ENCODE results near the gene ZMAT5.

The ZMAT5 gene, protein sequence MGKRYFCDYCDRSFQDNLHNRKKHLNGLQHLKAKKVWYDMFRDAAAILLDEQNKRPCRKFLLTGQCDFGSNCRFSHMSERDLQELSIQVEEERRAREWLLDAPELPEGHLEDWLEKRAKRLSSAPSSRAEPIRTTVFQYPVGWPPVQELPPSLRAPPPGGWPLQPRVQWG

DNA sequence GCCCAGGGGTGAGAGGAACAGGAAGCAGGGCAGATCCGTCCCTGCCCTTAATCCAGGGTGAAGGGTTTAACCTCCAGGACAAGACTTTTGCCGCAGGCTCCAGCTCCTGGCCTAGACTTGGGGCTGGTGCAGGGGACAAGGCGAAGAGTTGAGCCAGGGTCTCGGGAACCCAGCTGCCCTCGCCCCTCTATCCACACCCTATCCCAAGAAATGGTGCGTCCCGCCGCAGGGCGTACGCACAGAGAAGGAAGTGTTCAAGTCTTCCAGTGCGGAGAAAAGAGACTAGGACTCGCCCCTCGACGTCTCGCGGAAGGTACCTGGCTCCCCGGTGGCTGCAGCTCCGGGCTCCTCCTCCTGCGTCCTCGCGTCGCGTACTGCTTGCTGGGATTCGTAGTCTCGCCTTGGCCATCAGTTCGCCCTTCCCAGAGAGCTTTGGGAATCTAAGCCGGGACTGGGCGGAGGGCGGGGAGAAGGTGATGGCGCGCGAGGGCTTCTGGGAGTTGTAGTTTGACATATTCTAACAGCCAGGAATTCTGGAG, at the start of gene ZMAT5:
Gene ZMAT5, minus strand, starts transcription at position 376 of the 539 bp plus-strand sequence. CDS start 18,463 bp downstream, outside the sequence.
- DNase-seq = peak; percentile 92

DNA sequence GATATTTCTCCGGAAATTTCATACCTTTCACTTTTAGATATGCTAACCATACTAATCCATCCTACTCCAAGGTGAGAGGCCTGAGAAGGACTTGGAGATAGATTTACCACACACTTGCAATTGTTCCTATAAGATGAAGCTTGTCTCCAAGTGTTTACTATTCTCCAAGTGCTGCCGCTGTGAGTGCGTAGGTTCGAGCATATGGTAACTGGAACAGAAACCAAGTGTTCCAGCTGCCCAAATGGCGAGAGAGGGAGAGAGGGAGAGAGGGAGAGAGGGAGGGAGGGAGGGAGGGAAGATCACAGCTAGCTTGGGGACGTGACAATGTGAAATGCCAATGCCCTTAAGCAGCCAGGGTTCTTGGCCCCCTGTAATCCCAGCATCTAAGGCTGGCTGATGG, 49.7 kb upstream of the ZMAT5 start:
- DNase-seq = no peak

DNA sequence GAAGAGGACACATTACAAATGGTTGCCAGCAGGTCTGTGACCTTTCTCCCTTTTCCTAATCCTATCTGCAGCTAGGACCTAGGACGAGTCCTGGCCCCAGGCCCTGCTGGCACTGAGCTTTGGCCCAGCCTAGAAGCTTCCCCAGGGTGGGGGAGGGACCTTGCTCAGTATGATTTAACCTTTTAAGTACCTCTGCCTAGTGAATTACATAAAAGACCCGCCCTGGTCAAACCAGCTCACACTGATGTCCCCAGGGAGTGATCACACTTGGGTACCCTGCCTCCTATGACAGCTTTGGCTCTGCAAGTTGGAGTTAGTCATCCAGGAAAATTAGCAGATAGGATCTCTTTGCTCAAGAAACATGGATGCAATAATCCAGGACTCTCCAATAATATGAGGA, 49.3 kb upstream of the ZMAT5 start:
- DNase-seq = no peak

DNA sequence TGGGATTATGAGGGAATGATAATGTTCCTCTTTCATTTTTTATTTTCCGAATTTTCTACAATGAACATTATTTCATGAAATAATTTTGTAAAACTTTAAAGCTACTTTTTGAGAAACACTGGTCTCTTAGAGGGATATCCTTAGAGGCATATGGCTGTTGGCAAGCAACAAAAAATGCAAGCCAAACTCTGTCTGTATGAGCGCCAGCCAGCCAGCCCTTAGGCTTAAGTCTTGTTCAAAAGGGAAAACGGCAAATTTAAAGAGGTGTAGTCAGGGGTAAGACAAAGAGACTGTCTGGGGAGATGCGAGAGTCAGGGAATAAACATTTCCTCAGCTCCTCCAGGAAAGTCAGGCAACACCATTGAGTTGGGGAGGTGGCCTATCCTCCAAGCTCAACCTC, 48.8 kb upstream of the ZMAT5 start:
- no peak for DNase-seq

DNA sequence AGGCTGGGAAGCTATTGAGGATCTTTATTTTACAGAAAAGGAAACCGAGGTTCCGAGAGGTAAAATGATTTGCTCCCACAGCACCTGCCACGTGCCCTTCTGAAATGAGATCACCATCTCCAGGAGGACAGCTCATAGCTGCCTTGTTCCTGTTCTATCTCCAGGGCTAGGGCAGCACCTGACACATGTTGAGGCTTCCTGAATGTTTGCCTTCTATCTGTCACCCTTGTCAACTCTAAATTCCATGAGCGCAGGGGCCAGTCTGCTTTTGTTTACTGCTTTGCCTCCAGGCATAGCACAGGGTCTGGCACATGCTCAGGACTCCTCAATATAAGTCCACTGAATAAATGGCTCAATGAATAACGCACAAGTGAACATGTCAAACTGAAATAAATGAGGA, 47.2 kb upstream of the ZMAT5 start:
- DNase-seq = peak; percentile 56

DNA sequence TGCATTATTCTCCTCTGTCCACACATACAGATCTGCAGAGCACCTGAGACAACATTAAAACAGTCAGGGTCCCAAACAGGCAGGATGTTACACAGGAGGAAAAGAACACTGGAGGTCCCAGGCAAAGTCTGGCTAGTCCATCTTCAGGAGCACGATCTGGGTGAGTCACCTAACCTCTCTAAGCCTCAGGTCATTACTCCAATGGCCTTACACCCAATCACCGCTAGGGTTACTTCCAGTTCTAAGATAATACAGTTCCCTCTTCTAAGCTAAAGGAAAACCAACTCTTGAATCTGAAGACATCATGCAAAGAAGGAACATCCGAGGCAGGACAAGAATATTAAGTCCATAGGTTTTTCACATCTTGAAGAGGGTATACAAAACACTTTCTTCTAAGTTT, 46.8 kb upstream of the ZMAT5 start:
- no peak for DNase-seq

DNA sequence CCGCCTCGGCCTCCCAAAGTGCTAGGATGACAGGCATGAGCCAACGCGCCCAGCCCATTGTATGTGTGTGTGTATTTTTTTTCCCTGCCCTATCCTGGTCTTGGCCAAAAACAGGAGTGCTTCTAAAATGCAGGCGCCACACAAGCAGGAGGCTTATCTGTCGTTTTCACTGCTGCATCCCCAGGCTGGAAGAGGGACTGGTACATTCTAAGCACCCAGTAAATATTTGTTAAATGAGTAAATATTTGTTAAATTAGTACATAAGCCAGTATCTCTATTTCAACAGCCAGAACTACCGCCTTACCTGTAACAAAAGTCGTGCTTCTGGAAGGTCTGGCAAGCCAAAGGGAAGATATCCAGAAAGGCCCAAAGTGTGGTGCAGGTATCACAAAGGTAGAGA, 46.3 kb upstream of the ZMAT5 start:
- no peak for DNase-seq

DNA sequence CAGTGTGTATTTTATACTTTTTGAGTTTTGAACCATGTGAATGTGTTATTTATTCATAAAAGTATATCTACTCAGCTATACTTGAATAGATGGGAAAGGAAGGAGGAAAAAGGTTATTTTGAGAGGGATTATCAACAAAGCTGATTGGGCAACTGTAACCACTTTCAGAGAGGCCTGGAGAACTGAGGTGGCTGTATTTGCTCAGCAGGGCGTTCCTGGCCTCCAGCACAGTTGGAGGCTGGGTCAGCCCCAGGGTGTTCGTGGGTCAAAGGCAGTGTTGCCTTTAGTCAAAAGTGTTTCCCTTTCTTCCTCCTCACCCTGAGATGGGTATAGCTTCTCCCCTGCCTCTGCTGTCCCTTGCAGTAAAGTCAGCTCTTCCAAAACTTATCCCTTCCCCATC, 44.6 kb upstream of the ZMAT5 start:
- peak; percentile 22 for DNase-seq

DNA sequence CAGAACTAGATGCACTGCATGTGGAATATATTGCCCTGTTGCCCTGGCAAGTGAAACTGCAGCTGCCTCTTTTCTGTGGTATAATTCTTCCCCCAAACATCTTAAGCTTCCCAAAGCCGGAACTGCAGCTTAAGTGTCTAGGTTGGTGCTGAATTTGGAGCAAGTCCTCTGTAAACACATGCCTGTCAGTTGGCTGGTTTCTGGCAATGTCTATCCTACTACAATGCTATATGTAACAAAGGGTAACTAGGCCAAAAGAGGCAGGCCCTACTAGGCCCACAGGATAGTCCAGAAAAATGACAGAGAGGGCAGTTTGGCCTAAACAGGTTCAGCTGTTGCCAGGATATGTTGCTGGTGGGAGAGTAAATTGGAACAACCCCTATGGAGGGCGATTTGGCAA, 43.4 kb upstream of the ZMAT5 start:
- peak; percentile 62 for DNase-seq

DNA sequence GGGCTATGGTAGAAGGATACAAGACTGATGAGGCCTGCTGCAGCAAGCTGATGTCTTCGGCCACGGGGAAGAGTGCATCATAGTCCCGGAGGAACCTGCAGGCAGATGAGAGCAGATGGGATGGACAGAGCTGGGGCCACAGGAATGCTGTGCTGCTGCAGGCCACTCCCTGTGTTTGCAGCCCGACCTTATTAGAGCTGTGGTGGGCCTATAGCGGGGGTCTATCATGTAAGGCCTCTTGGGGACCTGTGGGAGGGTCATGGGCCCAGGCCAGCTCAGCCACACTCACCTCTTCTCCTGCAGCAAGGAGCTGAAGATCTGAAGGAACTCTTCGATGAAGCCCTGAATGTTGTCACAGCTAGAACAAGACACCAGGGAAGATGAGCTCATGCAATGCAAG, 39.4 kb upstream of the ZMAT5 start:
- no peak for DNase-seq

DNA sequence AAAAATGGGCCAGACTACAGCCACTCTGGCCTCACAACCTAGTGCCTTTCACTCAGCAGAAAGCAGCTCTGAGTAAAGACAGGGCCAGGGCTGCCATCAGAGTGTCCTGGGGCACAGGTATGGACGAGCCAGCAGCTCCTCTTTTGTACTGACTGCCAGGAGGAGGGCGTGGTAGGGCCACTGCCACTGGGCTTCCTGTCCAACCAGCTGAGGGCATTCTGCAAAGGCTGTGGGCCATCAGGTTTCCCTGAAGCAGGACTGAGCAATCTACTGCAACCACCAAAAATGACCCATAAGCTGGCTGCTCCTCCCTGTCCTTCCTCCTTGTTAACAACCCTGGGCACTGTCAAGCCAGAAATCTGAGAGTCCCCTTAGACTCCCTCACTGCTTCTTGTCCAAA, 38.2 kb upstream of the ZMAT5 start:
- DNase-seq = no peak

DNA sequence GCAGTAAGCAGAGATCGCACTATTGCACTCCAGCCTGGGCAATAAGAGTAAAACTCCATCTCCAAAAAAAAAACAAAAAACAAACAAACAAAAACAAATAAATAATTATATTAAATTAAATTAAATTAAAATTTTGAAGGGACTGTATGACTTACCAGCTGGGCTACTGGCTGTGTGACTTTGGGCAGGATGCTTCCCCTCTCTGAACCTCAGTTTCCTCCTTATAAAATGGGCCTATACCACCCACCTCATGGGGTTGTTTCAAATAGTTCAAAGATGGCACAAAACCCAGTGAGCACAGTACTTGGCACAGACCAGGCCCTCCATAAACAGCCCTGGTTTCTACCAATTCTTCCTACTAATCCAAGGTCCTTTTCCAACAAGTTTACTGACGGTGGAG, 36.4 kb upstream of the ZMAT5 start:
- DNase-seq = no peak

DNA sequence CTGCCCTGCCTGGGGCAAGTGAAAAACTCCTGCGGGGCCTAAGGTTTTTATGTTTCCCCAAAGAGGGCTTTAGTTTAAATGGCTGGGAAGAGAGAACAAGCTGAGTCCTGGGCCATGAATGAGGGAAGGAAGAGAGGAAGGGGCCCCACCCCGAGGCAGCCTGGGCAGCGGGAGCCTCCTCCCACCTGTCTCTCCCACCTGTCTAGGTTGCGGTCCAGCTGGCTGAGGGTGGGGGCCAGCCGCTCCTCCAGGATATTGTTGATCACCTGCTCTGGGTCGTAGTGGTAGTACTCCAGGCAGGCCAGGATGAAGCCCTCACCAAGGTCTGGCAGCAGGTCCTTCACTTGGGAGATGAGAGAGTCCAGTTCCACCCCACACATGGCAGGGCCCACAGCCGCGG, 35.0 kb upstream of the ZMAT5 start:
- no peak for DNase-seq

DNA sequence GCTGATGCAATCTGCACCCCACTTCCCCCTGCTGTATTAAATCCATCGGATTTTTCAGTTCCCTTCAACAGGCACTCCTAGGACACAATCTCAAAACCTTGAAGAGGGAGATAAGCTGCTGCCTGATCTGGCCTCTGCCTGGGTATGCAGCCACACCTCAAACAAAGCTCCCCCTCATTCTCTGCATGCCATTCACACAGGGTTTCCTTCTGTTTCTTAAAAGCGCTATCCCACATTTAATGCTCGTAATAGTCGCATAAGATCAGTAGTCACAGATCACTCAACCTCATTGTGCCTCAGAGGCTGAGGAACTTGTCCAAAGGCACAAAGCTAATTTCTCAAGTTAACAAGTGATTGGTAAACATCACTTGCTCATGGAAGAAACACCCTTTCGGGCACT, 34.3 kb upstream of the ZMAT5 start:
- no peak for DNase-seq

DNA sequence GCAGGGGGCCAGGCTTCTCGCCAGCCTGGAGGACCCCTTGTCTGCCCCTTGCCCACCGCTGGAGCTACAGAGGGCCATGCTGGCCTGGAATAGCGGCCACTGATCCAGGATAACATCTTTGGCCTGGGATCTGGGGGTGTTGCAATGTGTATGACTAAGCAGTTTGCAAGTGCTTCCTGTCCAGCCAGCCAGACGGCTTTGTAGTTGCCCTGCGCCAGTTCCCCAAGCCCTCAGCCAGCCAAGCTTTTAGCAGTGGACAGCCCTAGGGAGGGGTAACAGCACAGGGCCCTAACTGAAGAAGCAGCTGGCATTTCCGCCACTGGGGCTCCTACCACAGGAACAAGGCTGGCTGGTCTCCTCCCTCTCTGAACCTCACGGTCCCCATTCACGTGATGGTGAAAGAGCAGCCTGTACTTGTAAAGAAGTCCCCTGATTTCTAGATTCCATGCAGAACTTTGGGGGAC, 32.4 kb upstream of the ZMAT5 start:
- no peak for DNase-seq

DNA sequence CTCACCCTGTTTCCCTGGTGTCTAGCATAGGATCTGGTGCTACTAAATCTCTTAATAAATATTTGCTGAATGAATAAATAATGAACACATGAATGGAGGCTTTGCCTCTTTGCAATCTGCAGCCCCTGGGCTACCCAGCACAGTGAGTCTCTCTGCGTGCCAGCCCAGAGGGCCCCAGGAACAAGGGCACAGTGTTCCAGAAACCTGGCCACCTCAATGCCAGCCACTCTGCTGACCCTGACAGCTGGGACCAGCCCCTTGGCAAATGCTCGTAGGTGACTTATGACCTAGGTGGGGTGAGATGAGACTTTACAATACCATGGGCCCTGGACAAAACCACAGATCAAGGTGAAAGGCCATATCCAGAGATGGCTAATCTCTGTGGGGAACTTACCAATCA, 32.0 kb upstream of the ZMAT5 start:
- DNase-seq = no peak

DNA sequence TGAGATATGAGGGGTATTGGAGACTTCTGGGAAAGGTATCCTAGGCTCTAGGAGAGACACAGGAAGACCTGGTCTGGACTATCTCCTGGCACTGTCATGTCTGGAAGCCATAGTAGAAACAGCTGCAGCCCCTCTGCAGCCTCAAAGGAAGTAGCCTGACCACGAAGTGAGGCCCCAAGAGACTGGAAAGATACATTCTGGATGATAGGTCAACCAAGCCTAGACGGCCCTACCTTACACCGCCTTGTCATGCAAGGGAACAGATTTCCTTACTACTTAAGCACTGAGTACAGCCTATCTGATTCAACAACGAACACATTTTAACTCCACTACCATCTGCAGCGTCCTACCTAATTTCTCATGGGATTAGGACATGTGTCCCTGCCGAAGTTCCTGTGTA, 31.5 kb upstream of the ZMAT5 start:
- no peak for DNase-seq

DNA sequence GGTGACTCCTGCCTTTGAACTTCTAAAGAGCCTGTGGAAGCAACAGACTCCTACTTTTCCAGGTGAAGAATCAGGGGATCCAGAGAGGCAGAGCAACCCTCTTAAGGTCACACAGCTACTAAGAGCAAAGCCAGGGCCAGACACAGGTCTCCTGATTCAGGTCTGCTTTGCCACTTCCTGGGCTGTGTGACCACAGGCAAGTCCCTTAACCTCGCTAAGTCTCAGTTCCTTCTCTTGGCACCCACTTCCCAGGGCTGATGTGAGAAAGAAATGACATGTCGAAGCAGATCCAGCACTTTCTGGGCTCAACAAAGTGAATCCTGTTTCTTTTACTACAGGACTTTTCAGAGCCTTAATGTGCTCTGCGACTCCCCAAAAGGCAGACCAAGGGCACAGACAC, 30.5 kb upstream of the ZMAT5 start:
- DNase-seq = no peak

DNA sequence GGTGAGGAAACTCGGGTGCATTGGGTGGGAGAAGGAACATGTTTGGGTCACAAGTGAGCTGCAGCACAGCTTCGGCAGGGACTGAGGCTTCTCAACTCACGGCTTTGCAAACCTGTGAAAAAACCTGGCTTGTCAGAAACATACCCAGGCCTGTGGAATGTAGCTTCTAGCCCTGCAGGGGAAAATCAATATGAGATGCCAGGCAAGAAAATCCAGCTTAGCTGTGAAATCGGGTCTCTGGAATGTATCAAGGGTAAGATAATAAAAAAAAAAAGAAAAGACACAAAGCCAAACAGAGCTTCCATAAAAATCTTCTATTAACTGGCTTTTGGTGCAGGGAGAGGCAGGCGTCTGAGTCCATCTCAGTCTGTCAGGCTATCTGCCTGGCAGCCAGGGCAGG, 28.9 kb upstream of the ZMAT5 start:
- no peak for DNase-seq

DNA sequence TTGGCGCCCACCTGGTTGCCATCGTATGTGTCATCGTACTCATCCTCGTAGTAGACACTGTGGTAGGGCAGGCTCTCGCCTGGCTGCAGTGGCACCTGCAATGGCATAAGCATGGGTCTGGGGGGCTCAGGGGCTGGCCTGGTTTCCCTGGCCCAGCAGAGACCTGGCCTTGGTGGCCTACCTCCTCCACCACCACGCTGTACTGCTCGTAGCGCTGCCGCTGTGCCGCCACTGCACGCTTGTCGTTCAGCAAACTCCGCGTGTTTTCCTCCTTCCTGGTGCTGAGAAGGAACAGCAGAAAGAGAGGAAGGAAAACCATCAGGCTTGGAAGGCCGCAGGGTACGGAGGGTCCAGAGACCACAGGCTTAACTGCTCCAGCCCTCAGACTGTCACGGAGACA, 26.6 kb upstream of the ZMAT5 start:
- DNase-seq = no peak

DNA sequence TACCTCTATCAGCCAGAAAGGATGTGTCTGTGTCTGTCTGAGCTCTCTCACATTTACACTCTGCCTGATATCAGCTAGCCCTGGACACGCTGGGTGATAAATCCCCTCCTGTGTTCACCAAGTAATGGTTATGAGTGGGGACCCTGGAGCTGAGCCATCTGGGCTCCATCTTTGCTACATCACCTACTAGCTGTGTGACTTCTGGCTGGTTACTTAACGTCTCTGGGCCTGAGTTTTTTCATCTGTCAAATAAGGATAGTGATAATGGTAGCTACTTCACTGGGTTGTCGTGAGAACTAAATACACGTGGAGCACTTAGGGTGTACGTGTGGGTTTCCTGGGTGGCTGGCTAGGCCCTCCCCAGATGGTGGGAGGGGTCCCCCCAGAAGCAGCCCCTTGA, 23.3 kb upstream of the ZMAT5 start:
- DNase-seq = no peak

DNA sequence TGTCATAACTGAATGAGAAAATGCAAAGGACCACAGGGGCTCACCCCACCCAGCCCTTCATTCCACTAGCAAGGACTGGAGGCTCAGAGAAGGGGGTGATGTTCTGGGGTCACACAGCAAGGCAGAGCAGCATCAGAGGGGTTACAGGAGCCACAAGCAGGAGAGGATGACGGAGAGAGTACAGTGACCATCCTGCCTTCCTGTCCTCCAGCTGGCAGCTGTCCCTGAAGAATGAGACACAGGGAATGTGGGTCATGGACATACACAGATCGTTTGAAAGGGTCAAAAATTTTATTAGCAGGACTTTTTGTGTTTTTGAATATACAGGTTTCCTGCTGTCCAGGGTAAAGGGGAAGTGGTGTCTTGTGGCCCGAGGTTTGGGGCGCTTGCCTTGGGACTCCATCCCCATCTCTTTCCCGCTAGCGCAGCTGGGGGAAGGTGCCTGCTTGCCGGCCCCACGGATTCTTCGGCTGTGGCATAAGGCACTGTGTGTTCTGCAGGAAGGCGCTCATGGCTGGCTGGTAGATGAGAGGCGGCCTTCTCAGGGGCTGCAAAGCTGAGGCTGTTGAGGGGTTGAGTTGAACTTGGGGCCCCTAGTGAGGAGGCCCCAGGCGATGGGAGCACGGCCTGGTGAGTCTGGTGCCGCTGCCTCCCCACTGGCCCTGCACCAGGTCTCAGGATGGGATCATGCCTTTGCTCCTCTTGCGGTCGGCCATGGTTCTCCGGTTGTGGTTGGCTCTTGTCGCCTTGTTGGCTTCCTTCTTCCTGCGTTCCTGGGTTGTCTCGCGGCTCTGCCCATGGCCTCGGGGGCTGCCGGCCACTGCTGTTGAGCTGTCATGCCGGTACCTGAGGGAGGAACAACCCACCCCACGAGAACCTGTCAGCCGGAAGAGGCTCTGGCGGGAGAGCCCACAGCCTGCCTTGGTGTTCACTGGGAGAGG, 21.8 kb upstream of the ZMAT5 start:
- no peak for DNase-seq

DNA sequence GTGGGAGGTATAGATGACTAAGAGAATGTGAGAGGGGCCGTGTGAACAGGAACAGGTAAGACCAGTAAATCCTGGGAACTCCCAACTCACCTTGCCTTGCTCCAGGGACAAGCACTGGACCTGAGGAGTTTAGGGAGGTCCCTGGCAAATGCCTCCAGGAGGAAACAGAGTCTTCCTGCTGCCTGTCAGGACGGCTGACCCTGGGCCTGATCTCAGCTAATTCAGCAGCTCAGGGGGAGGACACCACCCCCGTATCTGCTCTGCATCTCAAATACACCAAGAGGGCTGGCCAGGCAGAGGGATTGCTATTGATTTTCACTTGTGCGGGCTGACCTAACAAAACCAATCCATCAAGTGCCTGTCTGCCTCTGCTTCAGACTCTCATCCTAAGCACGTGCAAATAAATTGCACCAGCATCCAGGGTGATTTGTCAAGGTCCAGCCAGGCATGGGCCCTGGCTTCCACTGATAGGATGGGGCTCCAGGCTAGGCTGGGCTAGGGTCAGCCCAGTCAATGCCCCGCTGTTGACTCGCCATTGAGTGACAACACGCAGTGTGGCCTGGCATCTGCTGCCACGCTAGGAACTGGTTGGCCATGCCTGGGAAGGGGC, 20.7 kb upstream of the ZMAT5 start:
- no peak for DNase-seq

DNA sequence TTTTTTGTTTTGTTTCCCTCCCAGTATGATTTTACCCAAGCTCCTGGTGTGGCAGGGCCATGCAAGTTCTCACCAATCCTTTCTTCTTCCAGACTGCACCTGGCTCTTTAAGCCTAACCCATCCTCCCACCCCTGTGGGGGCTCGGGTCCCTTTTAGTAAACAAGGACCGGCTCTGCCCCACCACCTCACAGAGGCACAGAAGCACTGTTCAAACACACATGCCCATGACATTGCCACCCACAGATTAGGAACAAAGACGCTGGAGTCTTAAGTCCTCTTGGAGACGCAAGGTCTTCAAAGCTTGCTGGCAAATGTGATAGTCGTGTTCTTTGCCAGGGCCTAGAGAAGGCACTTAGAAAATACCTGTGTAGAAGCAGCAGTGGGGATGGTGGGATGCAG, 19.2 kb upstream of the ZMAT5 start:
- no peak for DNase-seq

All from NCI-H2029 (cell line).